Measurements from ENCODE around the gene HSBP1L1. TPM values are rescaled to one million over a fixed set of nuclear protein-coding genes. Genes with fewer than 3 reads are reported as not detected.

HSBP1L1 gene
- total RNA-seq, 1 donor from 2014 or later = 28.2 TPM

DNA sequence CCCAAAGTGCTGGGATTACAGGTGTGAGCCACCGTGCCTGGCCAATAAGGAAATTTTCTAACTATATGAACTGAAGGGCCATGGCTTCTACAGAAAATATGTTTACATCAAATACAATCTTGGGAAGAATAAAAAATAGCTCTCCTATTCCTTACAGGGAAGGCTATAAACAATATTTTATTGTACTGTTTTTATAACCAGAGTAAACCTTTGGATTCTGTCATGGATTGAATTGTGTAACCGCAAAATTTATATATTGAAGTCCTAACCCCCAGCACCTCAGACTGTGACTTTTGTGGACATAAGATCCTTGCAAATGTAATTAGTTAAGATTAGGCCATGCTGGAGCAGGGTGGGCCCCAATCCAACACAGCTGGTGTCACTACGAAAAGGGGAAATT lies 8.3 kb downstream of the HSBP1L1 start:
- no peaks in the 10 kb centered on the region for H3K27me3 ChIP-seq (ENCODE audit: control insufficient read depth, insufficient read depth, low read length)
- peaks cover 11% of the 10 kb centered on the region for H3K36me3 ChIP-seq (ENCODE audit: control insufficient read depth, insufficient read depth, low read length)
- DNase-seq (ENCODE audit: low read depth) (no peak), FAIRE-seq (no peak)
- no peak overlapping the region for H3K4me3 ChIP-seq (ENCODE audit: low read depth, low read length)
- TF ChIP-seq, protein P1, sequence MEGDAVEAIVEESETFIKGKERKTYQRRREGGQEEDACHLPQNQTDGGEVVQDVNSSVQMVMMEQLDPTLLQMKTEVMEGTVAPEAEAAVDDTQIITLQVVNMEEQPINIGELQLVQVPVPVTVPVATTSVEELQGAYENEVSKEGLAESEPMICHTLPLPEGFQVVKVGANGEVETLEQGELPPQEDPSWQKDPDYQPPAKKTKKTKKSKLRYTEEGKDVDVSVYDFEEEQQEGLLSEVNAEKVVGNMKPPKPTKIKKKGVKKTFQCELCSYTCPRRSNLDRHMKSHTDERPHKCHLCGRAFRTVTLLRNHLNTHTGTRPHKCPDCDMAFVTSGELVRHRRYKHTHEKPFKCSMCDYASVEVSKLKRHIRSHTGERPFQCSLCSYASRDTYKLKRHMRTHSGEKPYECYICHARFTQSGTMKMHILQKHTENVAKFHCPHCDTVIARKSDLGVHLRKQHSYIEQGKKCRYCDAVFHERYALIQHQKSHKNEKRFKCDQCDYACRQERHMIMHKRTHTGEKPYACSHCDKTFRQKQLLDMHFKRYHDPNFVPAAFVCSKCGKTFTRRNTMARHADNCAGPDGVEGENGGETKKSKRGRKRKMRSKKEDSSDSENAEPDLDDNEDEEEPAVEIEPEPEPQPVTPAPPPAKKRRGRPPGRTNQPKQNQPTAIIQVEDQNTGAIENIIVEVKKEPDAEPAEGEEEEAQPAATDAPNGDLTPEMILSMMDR (IDR thresholded peaks at IDR 0.05; ENCODE audit: insufficient read depth, low read length, severe bottlenecking) = no peak

DNA sequence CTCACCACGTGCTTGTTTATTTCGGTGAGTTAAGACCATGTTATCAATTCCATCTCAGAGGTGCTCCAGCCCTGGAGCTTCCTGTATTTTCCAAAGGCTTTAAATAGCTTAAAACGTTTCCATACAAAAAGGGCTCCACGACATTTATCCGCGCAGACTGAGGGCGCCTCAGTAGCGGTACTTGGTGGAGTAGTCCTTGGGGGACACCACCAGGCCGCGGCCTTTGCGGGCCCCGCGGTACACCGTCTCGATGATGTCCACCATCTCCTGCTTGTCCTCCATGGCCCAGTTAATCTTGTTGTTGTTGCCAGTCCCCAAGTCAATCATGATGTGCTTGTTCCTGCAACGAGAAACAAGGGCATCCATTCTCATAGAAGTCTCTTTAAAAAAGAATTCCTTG lies 9.1 kb downstream of the HSBP1L1 start:
- TF ChIP-seq, protein P1 (IDR thresholded peaks at IDR 0.05; ENCODE audit: insufficient read depth, low read length, severe bottlenecking) = no peak
- DNase-seq (ENCODE audit: low read depth) (no peak), FAIRE-seq (no peak)
- H3K27me3 ChIP-seq (ENCODE audit: control insufficient read depth, insufficient read depth, low read length) = no peaks in the 10 kb centered on the region
- peaks cover 10% of the 10 kb centered on the region for H3K36me3 ChIP-seq (ENCODE audit: control insufficient read depth, insufficient read depth, low read length)
- no peak overlapping the region for H3K4me3 ChIP-seq (ENCODE audit: low read depth, low read length)

DNA sequence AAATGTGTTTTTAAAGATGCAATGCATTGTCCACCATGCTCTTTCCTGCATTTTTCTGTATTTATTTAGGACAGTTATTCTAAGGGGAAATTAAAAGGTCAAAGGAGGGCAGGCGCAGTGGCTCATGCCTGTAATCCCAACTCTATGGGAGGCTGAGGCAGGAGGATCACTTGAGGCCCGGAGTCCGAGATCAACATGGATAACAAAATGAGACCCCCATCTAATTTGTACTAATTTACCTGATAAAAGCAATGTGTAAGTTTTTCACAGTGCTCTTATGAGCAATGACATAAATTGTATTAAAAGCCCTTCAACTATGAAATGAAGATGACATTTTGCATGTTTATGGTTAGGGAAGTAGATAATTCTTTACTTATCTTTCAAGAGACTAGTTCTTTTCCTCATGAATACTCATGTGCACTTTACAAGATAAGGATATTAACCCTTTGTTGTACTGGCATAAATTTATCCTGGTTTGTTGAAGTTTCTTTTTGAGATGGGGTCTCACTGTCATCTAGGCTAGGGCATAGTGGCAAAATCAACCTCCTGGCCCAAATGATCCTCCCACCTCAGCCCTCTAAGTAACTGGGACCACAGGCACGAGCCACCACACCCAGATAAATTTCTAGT lies 9.7 kb downstream of the HSBP1L1 start:
- FAIRE-seq = no peak
- Histone ChIP-seq H3K4me3 (ENCODE audit: low read depth, low read length) (no peak overlapping the region), H3K36me3 (ENCODE audit: control insufficient read depth, insufficient read depth, low read length) (peaks cover 10% of the 10 kb centered on the region), H3K27me3 (ENCODE audit: control insufficient read depth, insufficient read depth, low read length) (no peaks in the 10 kb centered on the region)
- TF ChIP-seq, protein P1 (IDR thresholded peaks at IDR 0.05; ENCODE audit: insufficient read depth, low read length, severe bottlenecking) = no peak
- DNase-seq (ENCODE audit: low read depth) = no peak

DNA sequence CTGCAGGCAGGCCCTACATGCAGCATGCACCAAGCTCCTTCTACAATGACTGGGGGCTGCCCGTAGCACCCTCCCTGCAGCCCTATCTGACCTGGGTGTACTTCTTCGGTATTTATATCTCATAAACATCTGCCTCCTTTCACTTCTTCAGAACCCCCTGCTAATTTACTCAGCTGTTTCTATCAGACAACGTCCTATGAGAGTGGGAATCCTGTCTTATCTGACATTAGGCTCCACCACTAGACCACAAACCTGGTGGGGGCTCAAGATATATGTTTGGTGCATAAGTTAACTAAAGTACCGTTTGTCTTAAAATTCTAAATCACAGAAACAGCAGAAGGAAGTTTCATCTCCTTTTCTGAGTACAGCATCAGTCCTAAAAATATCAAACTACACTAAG lies 10.6 kb downstream of the HSBP1L1 start:
- Histone ChIP-seq H3K36me3 (ENCODE audit: control insufficient read depth, insufficient read depth, low read length) (peaks cover 12% of the 10 kb centered on the region), H3K27me3 (ENCODE audit: control insufficient read depth, insufficient read depth, low read length) (no peaks in the 10 kb centered on the region), H3K4me3 (ENCODE audit: low read depth, low read length) (no peak overlapping the region)
- DNase-seq (ENCODE audit: low read depth) = no peak
- TF ChIP-seq, protein P1 (IDR thresholded peaks at IDR 0.05; ENCODE audit: insufficient read depth, low read length, severe bottlenecking) = no peak
- FAIRE-seq = no peak

DNA sequence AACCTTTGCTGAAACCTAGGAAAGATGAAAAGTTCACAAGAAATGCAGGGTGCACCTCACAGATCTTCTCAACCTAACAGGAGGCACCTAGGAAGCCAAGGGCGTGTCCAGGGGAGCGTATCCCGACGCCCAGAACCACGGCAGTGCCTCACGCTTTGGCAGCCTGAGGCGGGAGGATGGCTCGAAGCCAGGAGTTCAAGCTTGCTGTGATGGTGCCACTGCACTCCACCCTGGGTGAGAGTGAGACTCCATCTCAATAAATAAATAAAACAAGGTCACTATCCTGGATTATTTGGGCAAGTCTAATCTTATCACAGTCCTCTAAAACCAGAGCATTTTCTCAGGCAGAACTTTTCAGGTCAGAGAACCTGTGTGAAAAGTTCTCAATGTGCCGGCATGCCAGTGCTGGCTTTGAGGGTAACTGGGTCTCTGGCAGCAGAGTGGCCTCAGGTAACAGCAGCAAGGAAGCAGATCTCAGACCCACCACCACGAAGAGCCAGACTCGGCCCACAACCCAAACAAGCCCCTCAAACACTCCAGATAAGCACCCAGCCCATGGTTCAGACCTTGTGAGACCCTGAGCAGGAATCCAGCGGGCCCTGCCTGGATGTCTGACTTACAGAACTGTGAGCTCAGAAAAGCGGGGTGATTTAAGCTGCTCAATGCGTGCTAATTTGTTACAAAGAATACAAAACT lies 11.7 kb downstream of the HSBP1L1 start:
- TF ChIP-seq, protein P1 (IDR thresholded peaks at IDR 0.05; ENCODE audit: insufficient read depth, low read length, severe bottlenecking) = no peak
- no peak overlapping the region for H3K4me3 ChIP-seq (ENCODE audit: low read depth, low read length)
- no peak for FAIRE-seq
- no peaks in the 10 kb centered on the region for H3K27me3 ChIP-seq (ENCODE audit: control insufficient read depth, insufficient read depth, low read length)
- DNase-seq (ENCODE audit: low read depth) = no peak
- peaks cover 12% of the 10 kb centered on the region for H3K36me3 ChIP-seq (ENCODE audit: control insufficient read depth, insufficient read depth, low read length)

All from bronchial epithelial cell (primary cell).